Fibroblast of upper back skin (primary cell): ENCODE measurements around the gene INTS3.

Source experiments
- DNase-seq: peaks from one replicate; pipeline ENCODE4 v3.0.0-alpha.2; 2013

The INTS3 gene

GRCh38 chr1:153796786-153797659, 69.2 kb downstream of the INTS3 start:
- peak; percentile 63 for DNase-seq

GRCh38 chr1:153798468-153798780, 70.6 kb downstream of the INTS3 start:
- DNase-seq: no peak

- DNase-seq: no peak
Observed at GRCh38 chr1:153799016-153799415, 71.2 kb downstream of the INTS3 start.

GRCh38 chr1:153799566-153800465, 72.0 kb downstream of the INTS3 start:
- DNase-seq: no peak

GRCh38 chr1:153800516-153800915, 72.7 kb downstream of the INTS3 start:
- no peak for DNase-seq

GRCh38 chr1:153801028-153801625, 73.3 kb downstream of the INTS3 start:
- no peak for DNase-seq

- DNase-seq: no peak
Observed at GRCh38 chr1:153801786-153802697, 74.2 kb downstream of the INTS3 start.

- no peak for DNase-seq
Observed at GRCh38 chr1:153803470-153804056, 75.7 kb downstream of the INTS3 start.

- DNase-seq: no peak
Observed at GRCh38 chr1:153804112-153804511, 76.3 kb downstream of the INTS3 start.

- peak; percentile 82 for DNase-seq
Observed at GRCh38 chr1:153805042-153805745, 77.3 kb downstream of the INTS3 start.

GRCh38 chr1:153805886-153806719, 78.3 kb downstream of the INTS3 start:
- DNase-seq: peak; percentile 24

GRCh38 chr1:153816283-153816889, 88.5 kb downstream of the INTS3 start:
- DNase-seq: peak; percentile 11

GRCh38 chr1:153818876-153819275, 91.0 kb downstream of the INTS3 start:
- DNase-seq: no peak
